Measurements from ENCODE around the gene KRT85. TPM values are rescaled to one million over a fixed set of nuclear protein-coding genes. Genes with fewer than 3 reads are reported as not detected.

Gene KRT85
- total RNA-seq, 2 donors from 2014 or later = not detected

DNA sequence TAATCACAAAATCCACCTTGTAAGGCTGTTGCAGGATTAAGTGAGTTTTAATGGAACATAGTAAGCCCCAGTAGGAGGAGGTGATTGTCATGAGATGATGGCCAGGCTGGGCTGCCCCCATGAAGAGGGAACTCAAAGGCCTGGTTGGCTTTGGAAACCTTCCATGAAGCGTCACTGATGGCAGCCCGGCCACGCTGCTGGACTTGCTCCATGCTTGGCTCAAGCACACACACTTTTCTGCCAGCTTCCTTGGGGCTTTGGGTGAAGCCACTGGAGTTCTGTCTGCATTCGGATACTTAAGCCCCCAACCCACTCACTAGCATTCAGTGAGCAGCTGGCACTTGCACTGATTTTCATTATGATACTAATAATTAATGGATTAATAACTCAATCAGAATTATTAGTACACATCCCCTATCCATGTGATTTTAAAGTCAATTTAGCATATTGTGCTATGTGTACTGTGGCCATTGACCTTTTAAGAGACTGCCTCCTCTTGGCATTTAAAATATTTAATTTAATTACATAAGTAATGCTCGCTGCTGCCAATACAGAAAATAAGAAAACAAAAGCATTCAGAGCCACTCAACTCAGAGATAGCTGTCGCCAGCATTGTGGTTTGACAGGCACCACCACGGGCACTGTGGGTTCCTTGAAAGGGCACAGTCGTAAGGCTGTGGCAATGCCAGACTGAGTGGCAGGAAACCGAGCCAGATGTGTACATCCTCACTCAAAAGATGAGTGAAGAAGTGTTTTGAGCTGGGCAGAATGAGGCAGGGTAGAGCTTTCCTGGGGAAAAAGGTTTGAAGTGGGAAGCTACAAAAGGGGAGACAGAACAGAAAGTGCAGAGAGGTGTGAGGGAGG, 15.9 kb downstream of the KRT85 start:
- H3K4me3 Mint-ChIP-seq = no peak overlapping the region
- no peaks in the 10 kb centered on the region for H3K27me3 Mint-ChIP-seq (ENCODE audit: insufficient read depth)

GRCh38 chr12:52350786-52351185, 16.5 kb downstream of the KRT85 start:
- WGBS, 2 experiments (ENCODE audit: insufficient coverage in 1 of 2, insufficient read length in 1 of 2) = 92 to 98% methylated on average over 4 to 5 of the region's 5 CpGs
- no peak overlapping the region for H3K27ac ChIP-seq (ENCODE audit: low read depth, low read length)
- H3K4me1 Mint-ChIP-seq = peaks cover 4% of the 10 kb centered on the region
- H3K36me3 ChIP-seq (ENCODE audit: control insufficient read depth, insufficient read depth, low read length) = no peaks in the 10 kb centered on the region
- H3K27me3 Mint-ChIP-seq (ENCODE audit: insufficient read depth) = no peaks in the 10 kb centered on the region
- H3K9me3 Mint-ChIP-seq = no peaks in the 10 kb centered on the region
- H3K4me1 ChIP-seq (ENCODE audit: control insufficient read depth, insufficient read depth, low read length) = no peaks in the 10 kb centered on the region
- H3K4me3 ChIP-seq (ENCODE audit: low read length) = no peak overlapping the region
- TF ChIP-seq, protein P1, sequence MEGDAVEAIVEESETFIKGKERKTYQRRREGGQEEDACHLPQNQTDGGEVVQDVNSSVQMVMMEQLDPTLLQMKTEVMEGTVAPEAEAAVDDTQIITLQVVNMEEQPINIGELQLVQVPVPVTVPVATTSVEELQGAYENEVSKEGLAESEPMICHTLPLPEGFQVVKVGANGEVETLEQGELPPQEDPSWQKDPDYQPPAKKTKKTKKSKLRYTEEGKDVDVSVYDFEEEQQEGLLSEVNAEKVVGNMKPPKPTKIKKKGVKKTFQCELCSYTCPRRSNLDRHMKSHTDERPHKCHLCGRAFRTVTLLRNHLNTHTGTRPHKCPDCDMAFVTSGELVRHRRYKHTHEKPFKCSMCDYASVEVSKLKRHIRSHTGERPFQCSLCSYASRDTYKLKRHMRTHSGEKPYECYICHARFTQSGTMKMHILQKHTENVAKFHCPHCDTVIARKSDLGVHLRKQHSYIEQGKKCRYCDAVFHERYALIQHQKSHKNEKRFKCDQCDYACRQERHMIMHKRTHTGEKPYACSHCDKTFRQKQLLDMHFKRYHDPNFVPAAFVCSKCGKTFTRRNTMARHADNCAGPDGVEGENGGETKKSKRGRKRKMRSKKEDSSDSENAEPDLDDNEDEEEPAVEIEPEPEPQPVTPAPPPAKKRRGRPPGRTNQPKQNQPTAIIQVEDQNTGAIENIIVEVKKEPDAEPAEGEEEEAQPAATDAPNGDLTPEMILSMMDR (conservative IDR thresholded peaks at IDR 0.05) = no peak
- H3K27me3 ChIP-seq (ENCODE audit: control insufficient read depth, insufficient read depth, low read length, poor library complexity, severe bottlenecking) = peaks cover 7% of the 10 kb centered on the region
- H3K36me3 Mint-ChIP-seq (ENCODE audit: low read depth) = no peaks in the 10 kb centered on the region
- H3K4me3 Mint-ChIP-seq = no peak overlapping the region
- no peak overlapping the region for H3K27ac Mint-ChIP-seq
- H3K9me3 ChIP-seq (ENCODE audit: control insufficient read depth, low read length) = no peaks in the 10 kb centered on the region
- DNase-seq = peak; percentile 24
- H3K9ac ChIP-seq (ENCODE audit: extremely low read depth, low read length, poor library complexity, severe bottlenecking) = no peak overlapping the region

More for the DNA sequence above, 15.9 kb downstream of the KRT85 start:
- no peaks in the 10 kb centered on the region for H3K9me3 Mint-ChIP-seq
- Histone ChIP-seq H3K27ac (ENCODE audit: low read depth, low read length) (no peak overlapping the region), H3K9me3 (ENCODE audit: control insufficient read depth, low read length) (no peaks in the 10 kb centered on the region), H3K4me1 (ENCODE audit: control insufficient read depth, insufficient read depth, low read length) (no peaks in the 10 kb centered on the region), H3K4me3 (ENCODE audit: low read length) (no peak overlapping the region), H3K36me3 (ENCODE audit: control insufficient read depth, insufficient read depth, low read length) (no peaks in the 10 kb centered on the region), H3K9ac (ENCODE audit: extremely low read depth, low read length, poor library complexity, severe bottlenecking) (no peak overlapping the region), H3K27me3 (ENCODE audit: control insufficient read depth, insufficient read depth, low read length, poor library complexity, severe bottlenecking) (peaks cover 7% of the 10 kb centered on the region)
- peak; percentile 31 for DNase-seq
- peaks cover 4% of the 10 kb centered on the region for H3K4me1 Mint-ChIP-seq
- no peak overlapping the region for H3K27ac Mint-ChIP-seq
- no peaks in the 10 kb centered on the region for H3K36me3 Mint-ChIP-seq (ENCODE audit: low read depth)
- TF ChIP-seq, protein P1 (conservative IDR thresholded peaks at IDR 0.05) = no peak
- 89 to 95% methylated on average over 7 to 9 of the region's 9 CpGs for WGBS, 2 experiments (ENCODE audit: insufficient coverage in 1 of 2, insufficient read length in 1 of 2)

DNA sequence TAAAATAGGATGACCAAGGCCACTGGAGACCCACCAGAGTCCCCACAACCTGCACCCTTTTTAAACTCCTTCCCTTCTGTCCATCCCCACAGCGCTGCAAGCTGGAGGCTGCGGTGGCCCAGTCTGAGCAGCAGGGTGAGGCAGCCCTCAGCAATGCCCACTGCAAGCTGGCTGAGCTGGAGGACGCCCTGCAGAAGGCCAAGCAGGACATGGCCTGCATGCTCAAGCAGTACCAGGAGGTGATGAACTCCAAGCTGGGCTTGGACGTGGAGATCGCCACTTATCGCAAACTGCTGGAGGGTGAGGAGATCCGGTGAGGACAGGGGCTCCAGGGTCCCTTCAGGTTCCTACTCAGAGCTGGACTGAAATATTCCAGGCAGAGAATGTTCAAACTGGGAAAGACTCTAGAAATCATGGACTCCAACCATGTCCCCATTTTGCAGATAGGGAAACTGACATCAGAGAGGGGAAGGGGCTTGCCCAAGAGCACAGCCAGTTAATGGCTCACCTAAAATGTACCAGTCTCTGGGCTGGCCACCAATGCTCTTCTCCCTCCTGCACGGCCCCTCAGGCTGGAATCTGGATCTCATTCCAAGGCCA, 17.2 kb downstream of the KRT85 start:
- H3K4me3 Mint-ChIP-seq = no peak overlapping the region
- no peaks in the 10 kb centered on the region for H3K9me3 ChIP-seq (ENCODE audit: control insufficient read depth, low read length)
- H3K27me3 Mint-ChIP-seq (ENCODE audit: insufficient read depth) = no peaks in the 10 kb centered on the region
- 89 to 95% methylated on average over 5 to 8 of the region's 8 CpGs for WGBS, 2 experiments (ENCODE audit: insufficient coverage in 1 of 2, insufficient read length in 1 of 2)
- no peaks in the 10 kb centered on the region for H3K9me3 Mint-ChIP-seq
- H3K27ac ChIP-seq (ENCODE audit: low read depth, low read length) = no peak overlapping the region
- H3K9ac ChIP-seq (ENCODE audit: extremely low read depth, low read length, poor library complexity, severe bottlenecking) = no peak overlapping the region
- H3K36me3 Mint-ChIP-seq (ENCODE audit: low read depth) = no peaks in the 10 kb centered on the region
- H3K4me1 Mint-ChIP-seq = peaks cover 4% of the 10 kb centered on the region
- no peaks in the 10 kb centered on the region for H3K4me1 ChIP-seq (ENCODE audit: control insufficient read depth, insufficient read depth, low read length)
- TF ChIP-seq, protein P1 (conservative IDR thresholded peaks at IDR 0.05) = no peak
- DNase-seq = peak; percentile 44
- no peaks in the 10 kb centered on the region for H3K36me3 ChIP-seq (ENCODE audit: control insufficient read depth, insufficient read depth, low read length)
- H3K27me3 ChIP-seq (ENCODE audit: control insufficient read depth, insufficient read depth, low read length, poor library complexity, severe bottlenecking) = peaks cover 7% of the 10 kb centered on the region
- no peak overlapping the region for H3K27ac Mint-ChIP-seq
- no peak overlapping the region for H3K4me3 ChIP-seq (ENCODE audit: low read length)
